Left ventricle myocardium inferior (tissue), 1 donor: Measurements from ENCODE around the gene CD1E. TPM values are rescaled to one million over a fixed set of nuclear protein-coding genes. Genes with fewer than 3 reads are reported as not detected.

Experiments used
- DNase-seq: peaks from one replicate; pipeline ENCODE4 v3.0.0-alpha.2; 2020
- H3K27ac ChIP-seq: fragments of 200-600 bp; replicated peaks from 2 replicates; pipeline ENCODE4 v1.8.0; 2021
- H3K27me3 ChIP-seq: fragments of 200-600 bp; 2 replicates; pipeline ENCODE4 v1.8.0; 2021; ENCODE audit warnings: low read depth
- H3K36me3 ChIP-seq: fragments of 200-600 bp; 2 replicates; pipeline ENCODE4 v1.8.0; 2021
- H3K4me1 ChIP-seq: fragments of 200-600 bp; 2 replicates; pipeline ENCODE4 v1.8.0; 2021
- H3K4me3 ChIP-seq: fragments of 200-600 bp; 2 replicates; pipeline ENCODE4 v1.8.0; 2021; ENCODE audit warnings: mild to moderate bottlenecking, moderate library complexity
- H3K9me3 ChIP-seq: fragments of 200-600 bp; replicated peaks from 2 replicates; pipeline ENCODE4 v1.8.0; 2021
- intact Hi-C: fragments of 100-400 bp; cut with micrococcal nuclease; formaldehyde crosslinking; loops from one replicate; pipeline ENCODE4 v1.11.0; 2022
- total RNA-seq: library from RNA; stranded (reverse); fragmentation: NEBNext Ultra II Directional; extraction: Animal tissue kit (Norgen Biotek cat#: 25700); gene quantifications from one replicate; pipeline ENCODE4 v1.2.1, GENCODE V29; 2021
- TF ChIP-seq, protein P1 (sequence below): fragments of 200-600 bp; IDR thresholded peaks from 2 replicates; pipeline ENCODE4 v1.8.0; 2021; ENCODE audit warnings: antibody characterized with exemption, mild to moderate bottlenecking, borderline replicate concordance
- donor health status: DM: no; HTN: yes; CAD: no; lungs with severe emphysema.

Gene CD1E
- total RNA-seq, 1 donor from 2014 or later: not detected

DNA sequence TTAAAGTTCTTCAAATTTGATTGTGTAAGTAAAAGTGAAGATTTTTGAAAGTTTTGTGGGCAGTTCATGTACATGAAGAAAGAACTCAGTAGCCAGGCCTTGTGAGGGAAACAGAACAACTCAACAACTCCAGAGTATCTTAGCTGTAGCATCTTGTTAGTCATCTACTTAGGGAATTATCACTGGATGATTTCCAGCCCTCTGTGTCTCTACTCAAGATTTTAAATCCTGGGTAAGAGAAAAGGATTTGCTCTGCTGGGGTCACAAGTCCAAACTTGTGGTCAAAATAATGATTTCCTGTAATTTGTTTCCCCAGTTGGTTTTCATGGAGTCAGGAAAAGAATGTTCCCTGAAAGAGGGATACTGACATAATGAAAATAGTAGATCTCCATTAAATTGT lies 37.4 kb downstream of the CD1E start:
- H3K4me1 ChIP-seq: no peaks in the 10 kb centered on the region
- no peaks in the 10 kb centered on the region for H3K36me3 ChIP-seq
- intact Hi-C loops: no loop called here
- H3K27me3 ChIP-seq: no peaks in the 10 kb centered on the region
- TF ChIP-seq, protein P1, sequence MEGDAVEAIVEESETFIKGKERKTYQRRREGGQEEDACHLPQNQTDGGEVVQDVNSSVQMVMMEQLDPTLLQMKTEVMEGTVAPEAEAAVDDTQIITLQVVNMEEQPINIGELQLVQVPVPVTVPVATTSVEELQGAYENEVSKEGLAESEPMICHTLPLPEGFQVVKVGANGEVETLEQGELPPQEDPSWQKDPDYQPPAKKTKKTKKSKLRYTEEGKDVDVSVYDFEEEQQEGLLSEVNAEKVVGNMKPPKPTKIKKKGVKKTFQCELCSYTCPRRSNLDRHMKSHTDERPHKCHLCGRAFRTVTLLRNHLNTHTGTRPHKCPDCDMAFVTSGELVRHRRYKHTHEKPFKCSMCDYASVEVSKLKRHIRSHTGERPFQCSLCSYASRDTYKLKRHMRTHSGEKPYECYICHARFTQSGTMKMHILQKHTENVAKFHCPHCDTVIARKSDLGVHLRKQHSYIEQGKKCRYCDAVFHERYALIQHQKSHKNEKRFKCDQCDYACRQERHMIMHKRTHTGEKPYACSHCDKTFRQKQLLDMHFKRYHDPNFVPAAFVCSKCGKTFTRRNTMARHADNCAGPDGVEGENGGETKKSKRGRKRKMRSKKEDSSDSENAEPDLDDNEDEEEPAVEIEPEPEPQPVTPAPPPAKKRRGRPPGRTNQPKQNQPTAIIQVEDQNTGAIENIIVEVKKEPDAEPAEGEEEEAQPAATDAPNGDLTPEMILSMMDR: no peak
- H3K4me3 ChIP-seq: no peak overlapping the region
- H3K27ac ChIP-seq: no peak overlapping the region
- DNase-seq: no peak
- peaks cover 12% of the 10 kb centered on the region for H3K9me3 ChIP-seq

DNA sequence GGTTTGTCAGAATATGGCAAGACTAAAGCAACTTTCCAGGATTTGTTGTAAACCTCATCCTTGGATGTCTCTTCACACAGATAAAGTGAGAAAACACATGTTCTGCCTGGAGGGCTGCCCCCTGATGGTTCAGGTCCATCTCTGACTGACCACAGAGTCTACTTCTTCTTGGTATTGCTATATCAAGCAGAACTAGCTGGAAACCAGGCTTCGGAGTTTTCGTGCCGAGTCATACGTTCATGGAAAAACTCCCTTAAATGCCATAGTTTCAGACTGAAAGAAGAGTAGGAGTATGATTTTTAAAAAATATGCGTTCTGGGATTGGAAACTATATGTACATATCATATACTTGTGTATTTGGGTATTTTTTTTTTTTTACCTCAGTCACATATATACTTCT lies 39.8 kb downstream of the CD1E start:
- no peak for DNase-seq
- intact Hi-C loops: no loop called here
- H3K27me3 ChIP-seq: no peaks in the 10 kb centered on the region
- no peak overlapping the region for H3K27ac ChIP-seq
- TF ChIP-seq, protein P1: no peak
- H3K36me3 ChIP-seq: no peaks in the 10 kb centered on the region
- no peaks in the 10 kb centered on the region for H3K9me3 ChIP-seq
- H3K4me3 ChIP-seq: no peak overlapping the region
- no peaks in the 10 kb centered on the region for H3K4me1 ChIP-seq

DNA sequence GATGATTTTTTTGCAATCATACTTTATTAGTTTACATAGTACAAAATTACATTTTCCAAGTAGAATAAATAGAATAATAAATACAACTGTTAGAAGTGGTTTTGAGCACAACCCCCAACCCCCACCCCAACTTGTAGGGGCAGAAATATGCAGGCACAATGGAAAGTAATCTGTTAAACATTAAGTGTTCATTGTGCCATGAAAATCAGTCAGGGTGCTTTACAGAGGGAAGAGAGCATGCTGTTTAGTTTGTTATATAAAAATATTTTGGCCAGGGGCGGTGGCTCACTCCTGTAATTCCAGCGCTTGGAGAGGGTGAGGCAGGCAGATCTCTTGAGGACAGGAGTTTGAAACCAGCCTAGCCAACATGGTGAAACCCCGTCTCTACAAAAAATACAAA lies 43.0 kb downstream of the CD1E start:
- TF ChIP-seq, protein P1: no peak
- Histone ChIP-seq H3K4me3 (no peak overlapping the region), H3K4me1 (no peaks in the 10 kb centered on the region), H3K36me3 (no peaks in the 10 kb centered on the region), H3K27me3 (no peaks in the 10 kb centered on the region), H3K27ac (no peak overlapping the region), H3K9me3 (no peaks in the 10 kb centered on the region)
- DNase-seq: no peak
- intact Hi-C loops: no loop called here

DNA sequence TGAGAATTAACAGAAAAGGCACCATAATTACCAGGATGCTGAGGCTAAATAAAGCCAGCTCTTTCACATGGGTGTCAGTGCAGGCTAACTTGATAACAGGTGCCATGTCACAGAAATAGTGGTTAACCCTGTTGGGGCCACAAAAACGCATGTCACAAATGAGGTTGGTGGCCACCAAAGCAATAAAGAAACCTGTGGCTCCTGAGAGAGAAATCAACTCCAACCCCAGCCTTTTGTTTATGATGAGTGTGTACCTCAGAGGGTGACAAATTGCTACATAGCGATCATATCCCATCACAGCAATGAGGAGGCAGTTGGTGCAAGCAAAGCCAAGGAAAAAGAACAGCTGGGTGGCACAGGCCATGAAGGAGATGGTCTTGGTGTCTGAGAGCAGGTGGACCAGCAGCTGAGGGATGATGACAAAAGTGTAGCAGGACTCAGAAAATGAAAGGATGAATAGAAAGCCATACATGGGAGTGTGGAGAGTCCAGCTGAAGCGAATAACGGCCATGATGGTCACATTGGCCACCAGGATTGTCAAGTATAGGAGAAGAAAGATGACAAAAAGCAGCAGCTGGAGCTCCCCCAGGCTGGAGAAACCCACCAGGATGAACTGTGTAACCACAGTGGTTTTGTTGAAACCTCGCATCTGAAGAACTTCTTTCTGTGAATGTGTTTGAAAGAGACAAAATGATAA lies 45.3 kb downstream of the CD1E start, which contains the start of gene OR10T2:
TSS of gene OR10T2 (minus strand) at position 649 of the 697 bp plus-strand sequence. CDS start at position 649, 0 bp downstream.
- Histone ChIP-seq H3K9me3 (no peaks in the 10 kb centered on the region), H3K27me3 (no peaks in the 10 kb centered on the region), H3K27ac (no peak within 1 kb of the TSS), H3K4me3 (no peak within 1 kb of the TSS), H3K4me1 (no peaks in the 10 kb centered on the region), H3K36me3 (no peaks in the 10 kb centered on the region)
- TF ChIP-seq, protein P1: no peak
- DNase-seq: no peak
- intact Hi-C loops: no loop called here

DNA sequence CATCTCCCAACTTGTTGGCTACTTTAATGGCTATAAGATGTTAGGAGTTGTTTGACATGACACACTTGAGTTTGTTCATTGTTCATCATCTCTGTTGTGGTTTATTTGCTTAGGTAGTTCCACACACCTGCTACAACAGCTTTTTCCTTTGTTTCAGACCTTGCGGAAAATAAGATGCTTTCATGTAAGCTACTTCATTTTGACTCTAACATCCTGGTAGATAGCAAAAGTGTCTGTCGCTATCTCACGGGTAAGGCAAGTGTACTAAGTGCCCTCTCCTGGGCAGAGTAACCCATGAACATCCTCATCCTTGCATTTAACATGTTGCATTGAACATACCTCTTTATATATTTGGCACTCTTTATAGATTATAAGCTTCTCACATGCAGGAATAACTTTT lies 47.2 kb downstream of the CD1E start:
- Histone ChIP-seq H3K27me3 (no peaks in the 10 kb centered on the region), H3K27ac (no peak overlapping the region), H3K4me3 (no peak overlapping the region), H3K9me3 (no peaks in the 10 kb centered on the region), H3K4me1 (no peaks in the 10 kb centered on the region), H3K36me3 (no peaks in the 10 kb centered on the region)
- intact Hi-C loops: no loop called here
- no peak for DNase-seq
- TF ChIP-seq, protein P1: no peak
